Cardiac septum (tissue), 1 donor: ENCODE data around the gene PROM1. TPM values are rescaled to one million over a fixed set of nuclear protein-coding genes. Genes with fewer than 3 reads are reported as not detected.

ENCODE experiments used
- DNase-seq: peaks from one replicate; pipeline ENCODE4 v3.0.0-alpha.2; 2020; ENCODE audit warnings: low spot score
- intact Hi-C: fragments of 100-400 bp; cut with DNase I; formaldehyde crosslinking; loops from one replicate; pipeline ENCODE4 v1.14.0; 2022
- total RNA-seq: library from RNA; stranded (reverse); fragmentation: NEBNext Ultra II Directional; extraction: Animal tissue kit (Norgen Biotek cat#: 25700); gene quantifications from one replicate; pipeline ENCODE4 v1.2.1, GENCODE V29; 2021
- donor health status: DM: no; HTN: no; CAD: no.

Gene PROM1
- total RNA-seq, 1 donor from 2014 or later: 12.6 TPM

GRCh38 chr4:15964159-15964558, 119.7 kb downstream of the PROM1 start:
- no peak for DNase-seq
- intact Hi-C loops: loop anchor here (5.0 kb wide), 1 partner anchor 38 kb away; no protein-coding TSS in a partner anchor

- DNase-seq: no peak
- intact Hi-C loops: loop anchor here (5.0 kb wide), 1 partner anchor 39 kb away; no protein-coding TSS in a partner anchor
Measured at GRCh38 chr4:15963576-15963975, 120.2 kb downstream of the PROM1 start.

- intact Hi-C loops: loop anchor here (5.0 kb wide), 1 partner anchor 39 kb away; no protein-coding TSS in a partner anchor
- no peak for DNase-seq
Measured at GRCh38 chr4:15963001-15963451, 120.8 kb downstream of the PROM1 start, which contains the start of gene FGFBP2. FGFBP2 (minus strand) TSS chr4:15963175; CDS start chr4:15963129, 46 bp downstream.

GRCh38 chr4:15961781-15962510, 121.9 kb downstream of the PROM1 start:
- intact Hi-C loops: loop anchor here (5.0 kb wide), 1 partner anchor 40 kb away; no protein-coding TSS in a partner anchor
- DNase-seq: no peak

GRCh38 chr4:15958562-15958961, 125.3 kb downstream of the PROM1 start:
- intact Hi-C loops: loop anchor here (2.0 to 5.0 kb wide), 2 partner anchors 228 to 476 kb away; no protein-coding TSS in a partner anchor
- DNase-seq: no peak

- intact Hi-C loops: loop anchor here (1.0 to 5.0 kb wide), 3 partner anchors 74 to 474 kb away; no protein-coding TSS in a partner anchor
- DNase-seq: peak; percentile 84
Measured at GRCh38 chr4:15956179-15956850, 127.5 kb downstream of the PROM1 start.

GRCh38 chr4:15955670-15956069, 128.2 kb downstream of the PROM1 start:
- DNase-seq: no peak
- intact Hi-C loops: loop anchor here (1.0 to 5.0 kb wide), 3 partner anchors 73 to 473 kb away; no protein-coding TSS in a partner anchor

- intact Hi-C loops: no loop called here
- DNase-seq: no peak
Measured at GRCh38 chr4:15953625-15954024, 130.2 kb downstream of the PROM1 start.

GRCh38 chr4:15951781-15952180, 132.0 kb downstream of the PROM1 start:
- no peak for DNase-seq
- intact Hi-C loops: no loop called here

GRCh38 chr4:15948826-15949225, 135.0 kb downstream of the PROM1 start:
- no peak for DNase-seq
- intact Hi-C loops: no loop called here

GRCh38 chr4:15947684-15948083, 136.1 kb downstream of the PROM1 start:
- no peak for DNase-seq
- intact Hi-C loops: no loop called here

- DNase-seq: no peak
- intact Hi-C loops: no loop called here
Measured at GRCh38 chr4:15945516-15945915, 138.3 kb downstream of the PROM1 start.

GRCh38 chr4:15944895-15945294, 138.9 kb downstream of the PROM1 start:
- no peak for DNase-seq
- intact Hi-C loops: no loop called here

GRCh38 chr4:15942283-15942682, 141.5 kb downstream of the PROM1 start:
- no peak for DNase-seq
- intact Hi-C loops: no loop called here

GRCh38 chr4:15938640-15939039, 145.2 kb downstream of the PROM1 start, which contains the start of gene FGFBP1:
FGFBP1 (minus strand) TSS chr4:15938740; CDS start chr4:15936632, 2,108 bp downstream.
- no peak for DNase-seq
- intact Hi-C loops: no loop called here

- DNase-seq: no peak
- intact Hi-C loops: no loop called here
Measured at GRCh38 chr4:15938182-15938581, 145.6 kb downstream of the PROM1 start.

GRCh38 chr4:15936495-15936894, 147.3 kb downstream of the PROM1 start:
- intact Hi-C loops: no loop called here
- no peak for DNase-seq

GRCh38 chr4:15935504-15936402, 148.1 kb downstream of the PROM1 start:
- intact Hi-C loops: no loop called here
- no peak for DNase-seq

GRCh38 chr4:15934259-15934658, 149.6 kb downstream of the PROM1 start:
- DNase-seq: no peak
- intact Hi-C loops: no loop called here
